MM.1S (cell line): ENCODE measurements around the gene ZNF502.

ENCODE experiments used
- CTCF ChIP-seq: fragments of 300-600 bp; sonication (generic); IDR thresholded peaks from 2 replicates; pipeline ENCODE4 v1.5.1; 2016; ENCODE audit warnings: antibody characterized with exemption, low read length, mixed read lengths
- EZH2phosphoT487 ChIP-seq: fragments of 300-600 bp; sonication (generic); IDR thresholded peaks from 2 replicates; pipeline ENCODE4 v1.6.1; 2018; ENCODE audit warnings: antibody characterized with exemption, low read length

GRCh38 chr3:44685128-44685800, 27.2 kb upstream of the ZNF502 start:
- TF ChIP-seq CTCF (no peak), EZH2phosphoT487 (no peak)
